Neutrophil (primary cell): ENCODE results near the gene DNAJB6.

Experiments used
- H3K27ac ChIP-seq: fragments of 200-600 bp; sonication (generic); 2 replicates; pipeline ENCODE4 v1.5.1; 2016; ENCODE audit warnings: mild to moderate bottlenecking, moderate library complexity
- H3K27me3 ChIP-seq: fragments of 200-600 bp; sonication (generic); 2 replicates; pipeline ENCODE4 v1.6.0; 2016; ENCODE audit warnings: mild to moderate bottlenecking
- H3K36me3 ChIP-seq: fragments of 200-600 bp; sonication (generic); 2 replicates; pipeline ENCODE4 v1.5.1; 2017
- H3K4me1 ChIP-seq, 2 experiments: fragments of 200-600 bp in 1 of 2; sonication (generic) in 1 of 2; 1 replicate in 1 of 2; 2 replicates in 1 of 2; pipeline versions ENCODE4 v1.5.1 to v1.6.1; 2013 to 2016; ENCODE audit warnings: low read depth in 1 of 2, low read length in 1 of 2, mild to moderate bottlenecking in 1 of 2, moderate library complexity in 1 of 2; ENCODE audit not compliant: control insufficient read depth in 1 of 2, insufficient read depth in 1 of 2
- H3K4me3 ChIP-seq, 2 experiments: fragments of 200-600 bp in 1 of 2; sonication (generic) in 1 of 2; 1 replicate in 1 of 2; 2 replicates in 1 of 2; pipeline ENCODE4 v1.5.1; 2013 to 2016; ENCODE audit warnings: low read depth in 1 of 2, low read length in 1 of 2, mild to moderate bottlenecking in 1 of 2, moderate library complexity in 1 of 2
- H3K9me3 ChIP-seq: fragments of 200-600 bp; sonication (generic); 2 replicates; pipeline ENCODE4 v1.5.1; 2016
- TF ChIP-seq, protein P1 (sequence below): fragments of 200-600 bp; sonication (generic); IDR thresholded peaks from 2 replicates; pipeline ENCODE4 v1.5.1; 2016; ENCODE audit warnings: antibody characterized with exemption

DNAJB6 gene

DNA sequence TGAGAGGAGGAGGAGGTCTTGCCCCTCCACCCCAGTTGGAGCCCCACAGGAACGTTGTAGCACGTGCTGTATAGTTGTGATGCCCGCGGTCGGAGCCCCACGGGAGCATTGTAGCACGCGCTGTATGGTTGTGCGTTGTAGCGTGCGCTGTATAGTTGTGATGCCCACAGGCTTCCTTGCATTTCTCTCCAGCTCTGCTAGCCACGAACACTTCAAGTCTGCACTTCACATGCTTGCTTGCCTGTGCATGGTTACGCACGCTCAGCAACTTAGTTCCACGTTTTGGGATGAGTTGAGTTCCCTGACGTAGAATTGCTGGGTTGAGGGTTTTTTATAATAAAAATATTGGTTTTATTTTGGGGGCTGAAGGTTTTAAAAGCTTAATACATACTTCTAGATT lies 41.6 kb downstream of the DNAJB6 start:
- Histone ChIP-seq H3K27me3 (no peaks in the 10 kb centered on the region), H3K27ac (no peak overlapping the region), H3K9me3 (no peaks in the 10 kb centered on the region), H3K36me3 (peaks cover 53% of the 10 kb centered on the region), H3K4me1 (no peaks in the 10 kb centered on the region), H3K4me3 (no peak overlapping the region)
- TF ChIP-seq, protein P1, sequence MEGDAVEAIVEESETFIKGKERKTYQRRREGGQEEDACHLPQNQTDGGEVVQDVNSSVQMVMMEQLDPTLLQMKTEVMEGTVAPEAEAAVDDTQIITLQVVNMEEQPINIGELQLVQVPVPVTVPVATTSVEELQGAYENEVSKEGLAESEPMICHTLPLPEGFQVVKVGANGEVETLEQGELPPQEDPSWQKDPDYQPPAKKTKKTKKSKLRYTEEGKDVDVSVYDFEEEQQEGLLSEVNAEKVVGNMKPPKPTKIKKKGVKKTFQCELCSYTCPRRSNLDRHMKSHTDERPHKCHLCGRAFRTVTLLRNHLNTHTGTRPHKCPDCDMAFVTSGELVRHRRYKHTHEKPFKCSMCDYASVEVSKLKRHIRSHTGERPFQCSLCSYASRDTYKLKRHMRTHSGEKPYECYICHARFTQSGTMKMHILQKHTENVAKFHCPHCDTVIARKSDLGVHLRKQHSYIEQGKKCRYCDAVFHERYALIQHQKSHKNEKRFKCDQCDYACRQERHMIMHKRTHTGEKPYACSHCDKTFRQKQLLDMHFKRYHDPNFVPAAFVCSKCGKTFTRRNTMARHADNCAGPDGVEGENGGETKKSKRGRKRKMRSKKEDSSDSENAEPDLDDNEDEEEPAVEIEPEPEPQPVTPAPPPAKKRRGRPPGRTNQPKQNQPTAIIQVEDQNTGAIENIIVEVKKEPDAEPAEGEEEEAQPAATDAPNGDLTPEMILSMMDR, result no peak

DNA sequence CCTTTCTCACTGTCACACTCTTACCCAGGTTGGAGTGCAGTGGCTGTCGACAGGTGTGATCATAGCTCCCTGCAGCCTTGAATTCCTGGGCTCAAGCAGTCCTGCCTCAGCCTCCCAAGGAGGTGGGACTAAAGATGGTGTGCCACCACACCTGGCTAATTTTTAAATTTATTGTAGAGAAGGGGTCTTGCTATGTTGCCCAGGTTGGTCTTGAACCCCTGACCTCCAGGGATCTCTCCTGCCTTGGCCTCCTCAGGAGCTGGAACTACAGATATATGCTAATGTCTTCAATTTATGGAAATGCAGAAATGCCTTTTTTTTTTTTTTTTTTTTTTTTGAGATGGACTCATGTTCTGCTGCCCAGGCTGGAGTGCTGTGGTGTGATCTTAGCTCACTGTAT lies 42.7 kb downstream of the DNAJB6 start:
- Histone ChIP-seq H3K27ac (no peak overlapping the region), H3K9me3 (no peaks in the 10 kb centered on the region), H3K4me1 (no peaks in the 10 kb centered on the region), H3K4me3 (no peak overlapping the region), H3K27me3 (no peaks in the 10 kb centered on the region), H3K36me3 (peaks cover 53% of the 10 kb centered on the region)
- TF ChIP-seq, protein P1, result no peak

DNA sequence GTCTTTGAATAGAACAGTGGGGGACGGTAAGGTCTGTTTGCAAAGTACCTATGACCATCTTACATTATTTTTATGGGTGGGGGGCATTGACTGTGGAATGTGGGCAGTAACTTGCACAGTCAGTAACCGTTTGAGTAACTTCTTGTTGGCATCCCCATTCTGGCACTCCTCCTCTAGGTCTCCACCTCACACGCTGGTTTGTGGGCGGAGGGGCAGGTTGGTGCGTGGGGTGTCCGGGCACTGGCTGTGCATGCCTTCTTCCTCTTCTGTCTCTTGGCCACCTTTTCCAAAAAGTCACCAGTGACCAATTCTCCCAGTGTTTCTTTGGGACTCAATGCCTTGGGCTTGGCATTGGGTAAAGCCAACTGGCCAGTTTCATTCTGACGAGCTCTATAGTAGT lies 43.6 kb downstream of the DNAJB6 start:
- no peaks in the 10 kb centered on the region for H3K4me1 ChIP-seq
- no peak overlapping the region for H3K27ac ChIP-seq
- TF ChIP-seq, protein P1, result no peak
- no peaks in the 10 kb centered on the region for H3K9me3 ChIP-seq
- no peak overlapping the region for H3K4me3 ChIP-seq
- H3K36me3 ChIP-seq, result peaks cover 58% of the 10 kb centered on the region
- no peaks in the 10 kb centered on the region for H3K27me3 ChIP-seq

DNA sequence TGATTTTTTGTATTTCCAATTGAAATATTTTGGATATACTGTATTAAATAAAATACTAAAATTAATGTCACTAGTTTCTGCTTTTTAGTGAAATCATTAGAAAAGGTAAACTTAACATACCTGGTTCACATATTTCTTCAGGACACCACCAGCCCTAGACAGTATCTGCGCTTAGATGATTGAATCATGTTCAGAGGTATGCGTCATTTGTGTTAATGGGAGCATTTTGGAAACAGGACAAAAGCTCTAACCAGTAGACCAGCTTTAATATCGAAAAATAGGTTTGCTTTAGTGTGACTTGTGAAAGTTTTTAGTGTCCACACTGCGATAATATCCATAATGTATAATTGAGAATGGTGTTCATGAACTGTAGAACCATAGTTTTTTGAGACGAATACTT lies 47.1 kb downstream of the DNAJB6 start:
- no peak overlapping the region for H3K27ac ChIP-seq
- no peak overlapping the region for H3K4me3 ChIP-seq
- no peaks in the 10 kb centered on the region for H3K27me3 ChIP-seq
- TF ChIP-seq, protein P1, result no peak
- H3K9me3 ChIP-seq, result no peaks in the 10 kb centered on the region
- peaks cover 55% of the 10 kb centered on the region for H3K36me3 ChIP-seq
- peaks cover 21 to 22% of the 10 kb centered on the region in 2 experiments for H3K4me1 ChIP-seq

DNA sequence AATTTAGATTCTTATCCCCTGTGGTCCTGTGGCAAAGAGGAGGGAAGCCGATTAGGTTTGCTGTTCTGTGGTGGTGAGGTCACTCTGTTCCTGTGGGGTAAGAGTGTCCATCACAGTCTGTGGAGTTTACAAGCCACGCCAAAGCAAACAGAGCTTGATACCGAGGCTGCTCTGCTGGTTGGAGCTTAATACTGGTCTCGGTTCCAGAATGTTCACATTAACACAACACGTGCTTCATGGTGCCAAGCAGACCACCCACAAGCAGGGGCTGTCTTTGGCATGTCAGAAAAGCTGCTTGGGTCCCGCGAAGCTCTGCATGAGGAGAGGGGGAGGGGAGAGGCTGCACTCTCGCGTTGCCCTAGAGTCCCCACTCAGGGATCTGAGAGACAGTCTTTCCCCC lies 47.5 kb downstream of the DNAJB6 start:
- Histone ChIP-seq H3K27ac (no peak overlapping the region), H3K4me3 (no peak overlapping the region), H3K9me3 (no peaks in the 10 kb centered on the region), H3K4me1 (peaks cover 25 to 26% of the 10 kb centered on the region in 2 experiments), H3K27me3 (no peaks in the 10 kb centered on the region), H3K36me3 (peaks cover 55% of the 10 kb centered on the region)
- TF ChIP-seq, protein P1, result no peak
